ENCODE measurements around the gene URI1.
"Not testable (repeated sequence)": the region's sequence is repeated elsewhere in the genome, so short reads cannot be mapped to it uniquely, and the experiment has no call there.

The URI1 gene

GRCh38 chr19:29961311-29961710 lies 19.3 kb downstream of the URI1 start:
- no peak for DNase-seq (ENCODE audit: low read depth)
- H3K4me3 ChIP-seq (ENCODE audit: control insufficient read depth, low read depth, low read length) = no peak overlapping the region
- no peak for TF ChIP-seq CTCF (conservative IDR thresholded peaks at IDR 0.05; ENCODE audit: control insufficient read depth, insufficient read depth, low read depth, low read length)

DNA sequence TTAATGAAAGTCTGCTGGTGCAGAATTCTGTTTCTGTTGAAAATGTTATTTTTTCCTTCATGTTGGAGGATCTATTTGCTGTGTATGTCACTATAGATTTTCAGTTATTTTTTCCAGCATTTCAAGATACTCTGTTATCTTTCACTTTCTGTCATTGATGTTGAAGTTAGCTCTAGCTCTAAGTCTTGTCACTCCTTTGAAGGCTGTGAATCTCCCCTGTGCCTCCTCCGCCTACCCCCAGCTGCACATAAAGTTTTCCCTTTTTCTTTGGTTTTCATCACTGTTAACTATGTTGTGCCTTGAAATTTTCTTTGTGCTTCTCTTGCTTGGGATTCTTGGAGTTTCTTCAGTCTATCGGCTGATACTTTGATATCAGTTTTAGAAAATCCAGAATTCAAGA lies 20.8 kb downstream of the URI1 start:
- no peak overlapping the region for H3K4me3 ChIP-seq (ENCODE audit: control insufficient read depth, low read depth, low read length)
- no peak for DNase-seq (ENCODE audit: low read depth)
- no peak for TF ChIP-seq CTCF (conservative IDR thresholded peaks at IDR 0.05; ENCODE audit: control insufficient read depth, insufficient read depth, low read depth, low read length)

DNA sequence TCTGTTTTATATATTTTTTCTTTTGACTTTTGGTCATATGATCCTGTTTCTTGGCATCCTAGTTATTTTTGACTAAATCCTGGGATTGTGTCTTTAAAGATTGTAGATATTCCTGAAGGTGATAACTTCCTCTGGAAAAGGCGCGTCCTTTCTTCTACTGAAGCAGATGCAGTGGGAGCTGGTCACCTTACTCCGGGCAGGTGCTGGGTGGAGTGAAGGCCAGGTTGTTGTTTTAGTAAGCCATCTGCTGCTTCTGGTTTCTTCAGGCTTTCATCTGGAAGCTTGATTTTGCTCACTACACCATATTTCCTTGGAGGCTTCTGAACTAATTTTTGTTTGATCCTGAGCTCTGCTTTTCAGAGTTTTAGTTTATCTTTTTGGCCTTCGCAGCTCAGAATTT lies 21.5 kb downstream of the URI1 start:
- H3K4me3 ChIP-seq (ENCODE audit: control insufficient read depth, low read depth, low read length) = no peak overlapping the region
- TF ChIP-seq CTCF (conservative IDR thresholded peaks at IDR 0.05; ENCODE audit: control insufficient read depth, insufficient read depth, low read depth, low read length) = no peak
- DNase-seq (ENCODE audit: low read depth) = no peak

DNA sequence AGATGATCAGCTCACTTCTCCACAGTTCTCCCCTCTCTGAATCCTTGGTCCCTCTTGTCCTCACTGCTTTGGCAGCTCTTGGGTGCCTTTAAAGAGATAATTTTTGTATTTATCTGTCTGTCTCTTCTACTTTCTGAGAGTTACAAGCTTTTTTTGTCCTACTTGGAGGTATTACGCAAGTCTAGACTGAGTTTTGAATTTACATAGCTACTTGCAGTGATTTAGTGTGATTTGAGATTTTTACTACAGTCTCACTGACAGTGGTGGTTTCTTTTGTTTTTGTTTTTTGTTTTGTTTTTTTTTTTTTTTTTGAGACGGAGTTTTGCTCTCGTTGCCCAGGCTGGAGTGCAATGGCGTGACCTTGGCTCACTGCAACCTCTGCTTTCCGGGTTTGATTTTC lies 22.1 kb downstream of the URI1 start:
- no peak for TF ChIP-seq CTCF (conservative IDR thresholded peaks at IDR 0.05; ENCODE audit: control insufficient read depth, insufficient read depth, low read depth, low read length)
- H3K4me3 ChIP-seq (ENCODE audit: control insufficient read depth, low read depth, low read length) = no peak overlapping the region
- DNase-seq (ENCODE audit: low read depth) = peak; percentile 37

- TF ChIP-seq CTCF (conservative IDR thresholded peaks at IDR 0.05; ENCODE audit: control insufficient read depth, insufficient read depth, low read depth, low read length) = no peak
- H3K4me3 ChIP-seq (ENCODE audit: control insufficient read depth, low read depth, low read length) = no peak overlapping the region
- peak; percentile 65 for DNase-seq (ENCODE audit: low read depth)
These were observed 23.5 kb downstream of the URI1 start for GRCh38 chr19:29965492-29965891.

DNA sequence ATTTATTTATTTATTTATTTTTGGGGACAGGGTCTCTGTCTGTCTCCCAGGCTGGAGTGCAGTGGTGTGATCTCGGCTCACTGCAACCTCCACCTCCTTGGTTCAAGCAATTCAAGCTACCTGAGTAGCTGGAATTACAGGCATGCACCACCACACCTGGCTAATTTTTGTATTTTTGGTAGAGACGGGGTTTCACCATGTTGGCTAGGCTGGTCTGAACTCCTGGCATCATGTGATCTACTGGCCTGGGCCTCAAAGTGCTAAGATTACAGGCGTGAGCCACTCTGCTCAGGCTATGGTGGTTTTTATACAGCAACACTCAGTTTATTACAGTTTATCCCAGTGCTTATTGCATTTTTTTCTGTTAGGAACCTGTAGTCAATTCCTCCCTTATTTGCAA lies 24.1 kb downstream of the URI1 start:
- H3K4me3 ChIP-seq (ENCODE audit: control insufficient read depth, low read depth, low read length); DNase-seq (ENCODE audit: low read depth): not testable (repeated sequence)

GRCh38 chr19:29966588-29967249 lies 24.7 kb downstream of the URI1 start:
- no peak overlapping the region for H3K4me3 ChIP-seq (ENCODE audit: control insufficient read depth, low read depth, low read length)
- TF ChIP-seq CTCF (conservative IDR thresholded peaks at IDR 0.05; ENCODE audit: control insufficient read depth, insufficient read depth, low read depth, low read length) = peak; percentile 31
- peak; percentile 43 for DNase-seq (ENCODE audit: low read depth)

Data from fibroblast of mammary gland (primary cell).